Measurements from ENCODE around the gene IMPG1.

DNA sequence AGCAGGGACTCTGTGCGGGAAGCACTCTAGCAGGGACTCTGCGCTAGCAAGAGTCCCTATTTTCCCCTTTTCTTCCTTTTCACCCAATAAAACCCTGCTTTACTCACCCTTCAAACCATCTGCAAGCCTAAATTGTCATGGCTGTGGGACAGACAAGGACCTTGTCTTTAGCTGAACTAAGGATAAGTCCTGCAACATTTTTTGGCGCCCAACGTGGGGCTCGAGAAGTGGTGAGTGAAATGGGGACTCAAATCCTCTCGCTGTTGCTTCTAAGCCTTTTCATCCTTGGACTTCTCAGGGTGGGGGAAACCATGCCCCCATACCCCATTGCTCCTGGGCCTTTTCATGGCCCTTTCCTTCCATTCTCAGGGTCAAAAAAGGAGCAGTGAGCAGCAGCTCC, 46.4 kb downstream of the IMPG1 start:
- no peak for TF ChIP-seq POLR2A (IDR thresholded peaks at IDR 0.05)
- TF ChIP-seq, protein P1, sequence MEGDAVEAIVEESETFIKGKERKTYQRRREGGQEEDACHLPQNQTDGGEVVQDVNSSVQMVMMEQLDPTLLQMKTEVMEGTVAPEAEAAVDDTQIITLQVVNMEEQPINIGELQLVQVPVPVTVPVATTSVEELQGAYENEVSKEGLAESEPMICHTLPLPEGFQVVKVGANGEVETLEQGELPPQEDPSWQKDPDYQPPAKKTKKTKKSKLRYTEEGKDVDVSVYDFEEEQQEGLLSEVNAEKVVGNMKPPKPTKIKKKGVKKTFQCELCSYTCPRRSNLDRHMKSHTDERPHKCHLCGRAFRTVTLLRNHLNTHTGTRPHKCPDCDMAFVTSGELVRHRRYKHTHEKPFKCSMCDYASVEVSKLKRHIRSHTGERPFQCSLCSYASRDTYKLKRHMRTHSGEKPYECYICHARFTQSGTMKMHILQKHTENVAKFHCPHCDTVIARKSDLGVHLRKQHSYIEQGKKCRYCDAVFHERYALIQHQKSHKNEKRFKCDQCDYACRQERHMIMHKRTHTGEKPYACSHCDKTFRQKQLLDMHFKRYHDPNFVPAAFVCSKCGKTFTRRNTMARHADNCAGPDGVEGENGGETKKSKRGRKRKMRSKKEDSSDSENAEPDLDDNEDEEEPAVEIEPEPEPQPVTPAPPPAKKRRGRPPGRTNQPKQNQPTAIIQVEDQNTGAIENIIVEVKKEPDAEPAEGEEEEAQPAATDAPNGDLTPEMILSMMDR (IDR thresholded peaks at IDR 0.05): no peak

Measured in upper lobe of left lung (tissue), 4 donors.